DMS153 treated with DMSO at 0.1 percent for 48 hours (cell line): Measurements from ENCODE around the gene MRAS.

Source experiments
- DNase-seq: peaks from one replicate; lab custom pipeline; 2025; ENCODE audit not compliant: unreplicated experiment; lab: John Stamatoyannopoulos, UW

MRAS gene

GRCh38 chr3:138338811-138339210, 9.6 kb upstream of the MRAS start:
- DNase-seq = no peak

- DNase-seq = no peak
These were observed 7.9 kb upstream of the MRAS start for GRCh38 chr3:138340511-138340910.

DNA sequence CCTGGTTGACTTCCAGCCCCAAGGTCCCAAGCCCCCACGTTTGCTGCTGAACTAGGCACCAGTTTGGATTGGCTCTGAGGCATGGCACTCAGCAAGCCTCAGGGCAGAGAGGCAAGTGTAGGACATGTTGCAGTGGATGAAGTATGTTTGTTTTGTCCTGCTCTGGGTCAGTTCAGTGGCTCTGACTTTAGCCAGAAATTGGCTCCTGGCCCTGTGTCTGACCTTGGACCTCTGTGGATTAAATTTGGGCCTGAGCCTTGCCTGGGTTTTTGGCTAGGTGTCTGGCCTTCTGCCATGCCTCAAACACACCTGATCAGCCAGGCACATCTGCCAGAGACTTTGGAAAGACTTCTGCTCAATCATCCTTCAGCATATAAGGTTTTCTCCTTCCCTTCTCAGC, 3.6 kb upstream of the MRAS start:
- DNase-seq = no peak

- DNase-seq = no peak
These were observed 668 bp downstream of the MRAS start for GRCh38 chr3:138348754-138349739.

GRCh38 chr3:138349926-138350665, 1.7 kb downstream of the MRAS start:
- no peak for DNase-seq

GRCh38 chr3:138351151-138351550, 2.8 kb downstream of the MRAS start:
- no peak for DNase-seq

DNA sequence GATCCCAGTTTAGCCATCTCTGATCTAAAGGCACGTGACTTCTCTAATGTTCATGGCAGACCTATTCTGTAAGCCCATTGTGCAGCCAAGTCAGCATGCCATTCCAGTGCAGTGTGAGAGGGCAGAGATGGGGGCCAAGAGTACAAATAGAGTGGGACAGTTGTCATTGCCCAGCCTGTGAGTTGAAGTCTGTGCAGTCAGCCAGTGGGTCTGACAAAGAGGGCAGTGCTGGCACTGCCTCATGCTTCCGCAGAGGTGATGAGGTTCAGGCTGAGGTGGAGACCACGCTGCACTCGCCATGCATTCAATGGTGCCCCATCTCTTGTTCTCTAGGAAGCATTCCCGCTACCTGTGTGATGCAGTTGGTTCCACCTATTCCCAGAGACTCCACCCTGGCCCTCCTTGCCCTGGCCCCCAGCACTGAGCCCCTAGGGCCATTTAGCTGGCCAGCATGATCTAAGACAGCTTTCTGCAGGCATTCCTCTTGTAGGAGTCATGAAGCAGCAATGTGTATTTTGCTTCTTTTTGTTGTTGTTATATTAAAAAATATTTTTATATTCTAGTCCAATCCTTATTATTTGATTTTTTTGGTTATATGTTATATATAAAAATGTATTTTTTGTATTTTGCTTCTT, 3.7 kb downstream of the MRAS start:
- no peak for DNase-seq

GRCh38 chr3:138354376-138354775, 6.0 kb downstream of the MRAS start:
- no peak for DNase-seq

- no peak for DNase-seq
These were observed 6.7 kb downstream of the MRAS start for GRCh38 chr3:138355071-138355470.

- DNase-seq = no peak
These were observed 8.5 kb downstream of the MRAS start for GRCh38 chr3:138356730-138357405.

DNA sequence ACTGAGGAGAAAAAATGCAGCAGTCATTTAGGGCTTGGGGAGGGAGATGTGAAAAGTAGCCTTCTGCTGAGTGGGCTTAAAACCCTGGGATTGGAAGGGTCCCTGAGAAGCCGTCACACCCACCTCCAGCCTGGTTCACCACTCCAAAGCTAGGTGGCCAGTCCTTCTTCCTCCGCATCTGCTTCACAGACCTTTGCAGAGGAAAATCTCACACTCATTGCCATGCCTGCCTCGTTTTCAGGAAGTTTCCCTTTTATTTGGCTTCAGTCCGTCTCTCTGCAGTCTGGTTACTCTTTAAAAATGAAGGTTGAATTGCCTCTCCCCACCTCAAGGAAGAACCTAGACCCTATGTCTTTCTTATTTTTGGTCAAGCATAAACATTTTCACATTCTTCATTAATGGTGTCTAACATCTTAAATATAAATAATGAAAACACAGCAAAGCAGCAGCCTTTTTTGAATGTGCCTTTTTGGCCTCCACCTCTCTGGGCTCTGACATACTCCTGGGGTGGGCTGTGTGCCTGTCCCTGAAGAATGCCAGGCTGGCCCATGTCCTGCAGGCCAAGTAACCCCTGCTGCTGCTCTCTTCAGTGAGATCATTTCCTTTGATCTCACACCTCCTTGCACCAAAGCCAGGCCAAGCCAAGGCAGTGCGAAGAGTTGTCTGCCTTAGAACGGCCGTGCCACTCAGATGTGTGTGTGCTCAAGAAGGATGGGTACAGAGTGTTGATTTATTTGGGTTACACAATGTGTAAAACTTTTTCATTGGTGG, 11.0 kb downstream of the MRAS start:
- DNase-seq = no peak

- no peak for DNase-seq
These were observed 11.8 kb downstream of the MRAS start for GRCh38 chr3:138359919-138360868.

DNA sequence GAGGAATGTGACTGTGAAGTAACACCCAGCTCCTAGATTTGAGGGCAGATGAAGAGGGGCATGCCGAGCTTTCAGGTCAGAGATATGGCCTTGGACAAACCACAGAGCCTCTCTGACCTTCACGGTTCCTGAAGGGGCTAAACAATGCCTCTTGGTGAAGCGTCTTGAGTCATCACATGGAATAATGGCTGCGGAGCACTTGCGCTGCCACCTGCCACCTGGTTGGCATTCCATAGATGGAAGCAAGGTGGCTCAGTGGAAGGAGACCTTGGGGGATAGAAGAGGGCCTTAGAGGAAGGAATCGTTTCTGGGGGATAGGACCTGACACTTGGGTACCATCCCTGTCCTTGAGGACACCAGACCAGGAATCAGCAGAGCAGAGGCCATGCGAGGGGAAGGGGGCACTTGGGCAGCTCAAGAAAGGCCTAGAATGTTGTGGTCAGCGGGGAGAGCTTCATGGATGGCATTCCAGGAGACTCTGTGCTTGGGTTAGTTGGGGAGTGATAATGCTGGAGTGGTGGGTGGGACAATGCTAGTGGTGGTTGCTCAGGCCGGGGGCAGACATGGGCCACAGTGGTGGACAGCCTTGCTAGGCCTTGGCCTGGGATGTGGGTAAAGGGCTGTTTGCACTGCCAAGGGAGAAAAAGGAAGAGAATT, 12.6 kb downstream of the MRAS start:
- no peak for DNase-seq

GRCh38 chr3:138361561-138361971, 13.2 kb downstream of the MRAS start:
- DNase-seq = no peak

DNA sequence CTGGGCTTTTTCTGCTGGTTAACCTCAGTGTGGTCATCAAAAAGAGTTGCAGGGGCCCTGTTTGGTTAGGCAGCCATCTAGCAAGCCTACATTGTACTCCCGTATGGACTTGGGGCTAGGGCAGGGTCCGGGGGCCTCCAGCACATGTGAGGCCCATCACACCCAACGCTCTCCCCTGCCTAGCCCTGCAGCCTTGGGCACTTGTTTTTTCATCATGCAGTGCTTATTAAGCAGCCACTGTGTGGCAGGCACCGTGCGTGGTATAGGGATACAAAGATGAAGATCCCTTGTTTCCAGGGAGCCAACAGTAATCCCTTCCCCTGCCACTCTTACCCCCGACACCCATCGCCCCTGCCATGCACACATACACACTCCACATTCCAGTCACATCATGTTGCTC, 14.2 kb downstream of the MRAS start:
- no peak for DNase-seq

DNA sequence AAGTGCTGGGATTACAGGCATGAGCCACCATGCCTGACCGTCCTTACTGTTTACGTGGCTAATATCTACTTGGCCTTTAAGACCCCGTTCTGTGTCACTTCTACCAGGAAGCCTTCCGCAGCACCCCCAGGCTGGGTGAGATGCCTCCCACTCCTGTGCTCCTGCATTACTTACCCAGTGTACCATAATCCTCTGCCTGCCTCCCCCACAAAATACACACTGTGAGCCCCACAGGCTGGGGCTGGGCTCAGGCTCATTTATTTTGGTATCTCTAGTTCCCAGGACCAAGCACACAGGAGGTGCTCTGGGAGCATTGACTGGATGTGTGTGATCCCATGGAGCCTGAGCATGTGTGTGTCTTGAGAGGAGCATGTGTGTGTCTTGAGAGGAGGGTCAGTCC, 14.9 kb downstream of the MRAS start:
- DNase-seq = no peak

- no peak for DNase-seq
These were observed 16.2 kb downstream of the MRAS start for GRCh38 chr3:138364356-138365252.

DNA sequence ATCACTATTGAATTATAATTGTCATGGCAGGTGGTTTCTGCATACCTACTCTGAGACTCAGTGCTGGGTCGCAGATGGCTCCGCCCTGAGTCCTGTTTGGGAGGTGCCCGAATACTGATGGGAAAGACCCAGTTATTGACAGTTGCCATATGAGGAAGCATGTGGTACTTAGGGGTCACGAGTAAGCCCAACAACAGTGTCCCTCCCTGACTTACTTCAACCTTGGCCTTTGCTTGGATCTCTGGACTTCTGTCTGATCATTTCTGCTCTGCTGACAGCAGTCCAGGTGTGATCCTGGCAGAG, 16.8 kb downstream of the MRAS start:
- no peak for DNase-seq
